ENCODE measurements around the gene SLC5A2.

Gene SLC5A2

GRCh38 chr16:31474173-31474714 lies 8.7 kb upstream of the SLC5A2 start:
- DNase-seq (ENCODE audit: low read depth) = peak; percentile 34
- TF ChIP-seq CTCF (IDR thresholded peaks at IDR 0.05; ENCODE audit: insufficient read depth, low read depth, low read length, missing control alignments) = no peak
- H3K4me3 ChIP-seq (ENCODE audit: low read length) = no peak overlapping the region

- no peak for DNase-seq (ENCODE audit: low read depth)
- H3K4me3 ChIP-seq (ENCODE audit: low read length) = no peak overlapping the region
- TF ChIP-seq CTCF (IDR thresholded peaks at IDR 0.05; ENCODE audit: insufficient read depth, low read depth, low read length, missing control alignments) = no peak
These were observed 7.9 kb upstream of the SLC5A2 start for GRCh38 chr16:31474773-31475738.

- no peak for DNase-seq (ENCODE audit: low read depth)
- no peak for TF ChIP-seq CTCF (IDR thresholded peaks at IDR 0.05; ENCODE audit: insufficient read depth, low read depth, low read length, missing control alignments)
- no peak overlapping the region for H3K4me3 ChIP-seq (ENCODE audit: low read length)
These were observed 7.0 kb upstream of the SLC5A2 start for GRCh38 chr16:31475946-31476302.

GRCh38 chr16:31476303-31477219 lies 6.4 kb upstream of the SLC5A2 start:
- DNase-seq (ENCODE audit: low read depth) = no peak
- H3K4me3 ChIP-seq (ENCODE audit: low read length) = no peak overlapping the region
- no peak for TF ChIP-seq CTCF (IDR thresholded peaks at IDR 0.05; ENCODE audit: insufficient read depth, low read depth, low read length, missing control alignments)

- no peak for DNase-seq (ENCODE audit: low read depth)
- H3K4me3 ChIP-seq (ENCODE audit: low read length) = no peak overlapping the region
- no peak for TF ChIP-seq CTCF (IDR thresholded peaks at IDR 0.05; ENCODE audit: insufficient read depth, low read depth, low read length, missing control alignments)
These were observed 5.4 kb upstream of the SLC5A2 start for GRCh38 chr16:31477220-31478216.

- H3K4me3 ChIP-seq (ENCODE audit: low read length) = no peak overlapping the region
- no peak for DNase-seq (ENCODE audit: low read depth)
- TF ChIP-seq CTCF (IDR thresholded peaks at IDR 0.05; ENCODE audit: insufficient read depth, low read depth, low read length, missing control alignments) = no peak
These were observed 4.0 kb upstream of the SLC5A2 start for GRCh38 chr16:31478956-31479355.

Measured in epithelial cell of esophagus (primary cell).